ENCODE measurements around the gene LDB3. TPM values are rescaled to one million over a fixed set of nuclear protein-coding genes. Genes with fewer than 3 reads are reported as not detected.

The LDB3 gene
- total RNA-seq, 1 experiment from 2014 or later = 0.20 TPM

DNA sequence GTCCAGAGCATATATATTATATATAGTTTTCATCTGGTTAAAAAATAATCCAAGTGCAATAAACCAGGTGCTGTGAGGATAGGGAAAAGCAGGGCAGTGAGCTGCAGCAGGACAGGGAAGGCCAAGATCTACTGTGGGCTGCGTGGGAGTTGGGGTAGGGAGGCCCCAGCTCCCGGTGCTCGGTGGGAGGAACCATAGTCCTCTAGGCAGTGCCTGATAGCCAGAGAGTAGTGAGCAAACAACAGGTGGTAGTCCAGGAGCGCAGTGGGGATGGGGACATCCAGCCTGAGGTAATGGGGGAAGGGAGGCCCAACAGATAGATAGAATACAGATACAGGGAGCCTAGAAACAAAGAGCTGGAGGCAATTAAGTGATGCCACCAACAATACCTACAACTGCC, 84.0 kb downstream of the LDB3 start:
- Histone ChIP-seq H3K27ac (ENCODE audit: low read depth, low read length) (no peak overlapping the region), H3K9me3 (ENCODE audit: control insufficient read depth in 1 of 2, insufficient read depth in 1 of 2, low read depth in 1 of 2, low read length in 2 of 2) (no peaks in the 10 kb centered on the region), H3K27me3 (ENCODE audit: insufficient read depth, low read length) (no peaks in the 10 kb centered on the region), H3K4me1 (ENCODE audit: control insufficient read depth in 1 of 2, insufficient read depth in 2 of 2, low read length in 2 of 2) (peaks cover 9 to 11% of the 10 kb centered on the region in 2 experiments; a peak in 3 of 4 replicates), H3K36me3 (ENCODE audit: control insufficient read depth in 1 of 2, insufficient read depth in 2 of 2, low read length in 2 of 2) (no peaks in the 10 kb centered on the region), H3K4me3 (replicated peaks in 1 of 2; ENCODE audit: low read depth in 1 of 2, low read length in 2 of 2) (no peak overlapping the region), H3K9me2 (ENCODE audit: insufficient read depth) (no peaks in the 10 kb centered on the region), H4K20me1 (ENCODE audit: insufficient read depth) (no peaks in the 10 kb centered on the region), H2AFZ (ENCODE audit: low read depth, low read length, poor library complexity, severe bottlenecking) (no peak overlapping the region), H3K9ac (ENCODE audit: low read length) (no peak overlapping the region), H3K4me2 (ENCODE audit: low read length) (no peak overlapping the region), H3K79me2 (ENCODE audit: insufficient read depth, low read length) (peaks cover 12% of the 10 kb centered on the region)
- CTCF ChIA-PET = no interaction called here
- RAD21 ChIA-PET (ENCODE audit: low non-redundant PET in 1 of 2, low total read pairs in 2 of 2, uncharacterized antibody in 2 of 2, unreplicated experiment in 2 of 2) = no interaction called here
- ATAC-seq = no peak
- POLR2A ChIA-PET = no interaction called here
- intact Hi-C loops (cut with micrococcal nuclease) = no loop called here
- DNase-seq (ENCODE audit: low read depth, low spot score) = no peak
- TF ChIP-seq, protein P1, sequence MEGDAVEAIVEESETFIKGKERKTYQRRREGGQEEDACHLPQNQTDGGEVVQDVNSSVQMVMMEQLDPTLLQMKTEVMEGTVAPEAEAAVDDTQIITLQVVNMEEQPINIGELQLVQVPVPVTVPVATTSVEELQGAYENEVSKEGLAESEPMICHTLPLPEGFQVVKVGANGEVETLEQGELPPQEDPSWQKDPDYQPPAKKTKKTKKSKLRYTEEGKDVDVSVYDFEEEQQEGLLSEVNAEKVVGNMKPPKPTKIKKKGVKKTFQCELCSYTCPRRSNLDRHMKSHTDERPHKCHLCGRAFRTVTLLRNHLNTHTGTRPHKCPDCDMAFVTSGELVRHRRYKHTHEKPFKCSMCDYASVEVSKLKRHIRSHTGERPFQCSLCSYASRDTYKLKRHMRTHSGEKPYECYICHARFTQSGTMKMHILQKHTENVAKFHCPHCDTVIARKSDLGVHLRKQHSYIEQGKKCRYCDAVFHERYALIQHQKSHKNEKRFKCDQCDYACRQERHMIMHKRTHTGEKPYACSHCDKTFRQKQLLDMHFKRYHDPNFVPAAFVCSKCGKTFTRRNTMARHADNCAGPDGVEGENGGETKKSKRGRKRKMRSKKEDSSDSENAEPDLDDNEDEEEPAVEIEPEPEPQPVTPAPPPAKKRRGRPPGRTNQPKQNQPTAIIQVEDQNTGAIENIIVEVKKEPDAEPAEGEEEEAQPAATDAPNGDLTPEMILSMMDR (IDR thresholded peaks at IDR 0.05 in 2 of 3, conservative IDR thresholded peaks at IDR 0.05 in 1 of 3; ENCODE audit: borderline replicate concordance in 1 of 3, insufficient read depth in 1 of 3, low read depth in 2 of 3, low read length in 2 of 3) = no peak
- no peak for TF ChIP-seq RAD21 (IDR thresholded peaks at IDR 0.05; ENCODE audit: low read depth)
- no peak for TF ChIP-seq SP1 (IDR thresholded peaks at IDR 0.05; ENCODE audit: low read depth)
- TF ChIP-seq SRF (IDR thresholded peaks at IDR 0.05; ENCODE audit: low read depth) = no peak
- no peak for TF ChIP-seq POLR2AphosphoS5 (IDR thresholded peaks at IDR 0.05; ENCODE audit: low read depth, low read length)
- TF ChIP-seq YY1 (IDR thresholded peaks at IDR 0.05; ENCODE audit: extremely low read depth, insufficient replicate concordance, low read depth, low read length) = no peak
- no peak for TF ChIP-seq FOSL1 (IDR thresholded peaks at IDR 0.05; ENCODE audit: low read depth)
- no peak for TF ChIP-seq POLR2A (IDR thresholded peaks at IDR 0.05; ENCODE audit: borderline replicate concordance, extremely low read depth, insufficient read depth, insufficient read length)
- TF ChIP-seq, protein P2, sequence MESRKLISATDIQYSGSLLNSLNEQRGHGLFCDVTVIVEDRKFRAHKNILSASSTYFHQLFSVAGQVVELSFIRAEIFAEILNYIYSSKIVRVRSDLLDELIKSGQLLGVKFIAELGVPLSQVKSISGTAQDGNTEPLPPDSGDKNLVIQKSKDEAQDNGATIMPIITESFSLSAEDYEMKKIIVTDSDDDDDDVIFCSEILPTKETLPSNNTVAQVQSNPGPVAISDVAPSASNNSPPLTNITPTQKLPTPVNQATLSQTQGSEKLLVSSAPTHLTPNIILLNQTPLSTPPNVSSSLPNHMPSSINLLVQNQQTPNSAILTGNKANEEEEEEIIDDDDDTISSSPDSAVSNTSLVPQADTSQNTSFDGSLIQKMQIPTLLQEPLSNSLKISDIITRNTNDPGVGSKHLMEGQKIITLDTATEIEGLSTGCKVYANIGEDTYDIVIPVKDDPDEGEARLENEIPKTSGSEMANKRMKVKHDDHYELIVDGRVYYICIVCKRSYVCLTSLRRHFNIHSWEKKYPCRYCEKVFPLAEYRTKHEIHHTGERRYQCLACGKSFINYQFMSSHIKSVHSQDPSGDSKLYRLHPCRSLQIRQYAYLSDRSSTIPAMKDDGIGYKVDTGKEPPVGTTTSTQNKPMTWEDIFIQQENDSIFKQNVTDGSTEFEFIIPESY (IDR thresholded peaks at IDR 0.05; ENCODE audit: extremely low read depth, insufficient replicate concordance, low read length) = no peak
- TF ChIP-seq, protein P3, sequence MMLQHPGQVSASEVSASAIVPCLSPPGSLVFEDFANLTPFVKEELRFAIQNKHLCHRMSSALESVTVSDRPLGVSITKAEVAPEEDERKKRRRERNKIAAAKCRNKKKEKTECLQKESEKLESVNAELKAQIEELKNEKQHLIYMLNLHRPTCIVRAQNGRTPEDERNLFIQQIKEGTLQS (IDR thresholded peaks at IDR 0.05) = no peak
- TF ChIP-seq ZFX (IDR thresholded peaks at IDR 0.05) = no peak
- TF ChIP-seq TCF7L2 (IDR thresholded peaks at IDR 0.05; ENCODE audit: borderline replicate concordance, extremely low read depth, insufficient read depth, insufficient read length) = no peak
- TF ChIP-seq ELF1 (IDR thresholded peaks at IDR 0.05; ENCODE audit: borderline replicate concordance, low read depth) = no peak
- no peak for TF ChIP-seq CEBPB (IDR thresholded peaks at IDR 0.05; ENCODE audit: low read depth)
- no peak for TF ChIP-seq EZH2phosphoT487 (IDR thresholded peaks at IDR 0.05; ENCODE audit: borderline replicate concordance)
- TF ChIP-seq CBX3 (IDR thresholded peaks at IDR 0.05; ENCODE audit: low read depth) = no peak
- no peak for TF ChIP-seq EGR1 (IDR thresholded peaks at IDR 0.05; ENCODE audit: low read depth)
- TF ChIP-seq, protein P4, sequence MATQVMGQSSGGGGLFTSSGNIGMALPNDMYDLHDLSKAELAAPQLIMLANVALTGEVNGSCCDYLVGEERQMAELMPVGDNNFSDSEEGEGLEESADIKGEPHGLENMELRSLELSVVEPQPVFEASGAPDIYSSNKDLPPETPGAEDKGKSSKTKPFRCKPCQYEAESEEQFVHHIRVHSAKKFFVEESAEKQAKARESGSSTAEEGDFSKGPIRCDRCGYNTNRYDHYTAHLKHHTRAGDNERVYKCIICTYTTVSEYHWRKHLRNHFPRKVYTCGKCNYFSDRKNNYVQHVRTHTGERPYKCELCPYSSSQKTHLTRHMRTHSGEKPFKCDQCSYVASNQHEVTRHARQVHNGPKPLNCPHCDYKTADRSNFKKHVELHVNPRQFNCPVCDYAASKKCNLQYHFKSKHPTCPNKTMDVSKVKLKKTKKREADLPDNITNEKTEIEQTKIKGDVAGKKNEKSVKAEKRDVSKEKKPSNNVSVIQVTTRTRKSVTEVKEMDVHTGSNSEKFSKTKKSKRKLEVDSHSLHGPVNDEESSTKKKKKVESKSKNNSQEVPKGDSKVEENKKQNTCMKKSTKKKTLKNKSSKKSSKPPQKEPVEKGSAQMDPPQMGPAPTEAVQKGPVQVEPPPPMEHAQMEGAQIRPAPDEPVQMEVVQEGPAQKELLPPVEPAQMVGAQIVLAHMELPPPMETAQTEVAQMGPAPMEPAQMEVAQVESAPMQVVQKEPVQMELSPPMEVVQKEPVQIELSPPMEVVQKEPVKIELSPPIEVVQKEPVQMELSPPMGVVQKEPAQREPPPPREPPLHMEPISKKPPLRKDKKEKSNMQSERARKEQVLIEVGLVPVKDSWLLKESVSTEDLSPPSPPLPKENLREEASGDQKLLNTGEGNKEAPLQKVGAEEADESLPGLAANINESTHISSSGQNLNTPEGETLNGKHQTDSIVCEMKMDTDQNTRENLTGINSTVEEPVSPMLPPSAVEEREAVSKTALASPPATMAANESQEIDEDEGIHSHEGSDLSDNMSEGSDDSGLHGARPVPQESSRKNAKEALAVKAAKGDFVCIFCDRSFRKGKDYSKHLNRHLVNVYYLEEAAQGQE (IDR thresholded peaks at IDR 0.05; ENCODE audit: low read depth) = no peak
- BruUV-seq (replicated peaks) = no TSS peak

Measured in HCT116 (cell line).